GM19468 (cell line): ENCODE data around the gene GRHL1.

ENCODE experiments used
- ATAC-seq: cut with Tn5 transposase; IDR thresholded peaks from one replicate; pipeline ENCODE4 v1.9.1; 2021; ENCODE audit warnings: mild to moderate bottlenecking, moderate library complexity, moderate number of reproducible peaks; ENCODE audit not compliant: unreplicated experiment; ENCODE audit errors: extremely low read depth

GRHL1 gene

DNA sequence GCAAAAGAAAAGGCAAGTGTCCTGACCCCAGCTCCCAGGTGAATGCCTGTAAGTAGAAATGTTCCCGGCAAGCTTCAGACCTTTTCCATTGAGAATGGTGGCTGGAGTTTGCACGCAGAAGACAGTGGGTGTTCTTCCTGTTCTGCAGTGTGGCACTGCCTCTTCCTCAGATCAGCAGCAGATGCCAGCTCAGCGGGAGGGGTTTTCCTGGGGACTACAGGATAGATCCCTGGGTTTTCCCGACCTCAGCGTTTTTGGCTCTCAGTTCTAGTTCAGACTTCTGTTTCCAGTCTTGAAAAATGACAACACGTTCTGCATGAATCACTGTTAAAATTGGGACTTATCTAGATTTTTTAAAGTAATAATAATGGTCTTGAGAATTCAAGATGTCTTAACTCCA lies 39.2 kb downstream of the GRHL1 start:
- ATAC-seq: no peak

DNA sequence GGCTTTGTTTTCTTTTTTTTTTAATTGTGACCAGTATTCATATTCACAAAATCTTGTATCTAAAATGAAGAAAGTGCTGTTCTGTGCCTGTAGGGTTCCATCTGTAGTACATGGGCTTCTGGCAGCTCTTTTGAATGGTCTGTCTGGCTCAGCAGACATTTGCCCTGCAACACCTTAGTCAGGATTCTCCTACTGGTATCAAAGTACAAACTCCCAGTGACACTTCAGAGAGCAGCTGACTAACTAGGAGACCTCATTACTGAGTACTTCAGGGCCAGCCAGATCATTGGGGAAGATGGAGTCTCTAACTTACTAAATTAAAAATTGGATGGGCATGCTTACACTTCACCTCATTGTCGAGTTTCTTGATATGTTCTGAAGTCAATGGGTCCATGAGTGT lies 39.7 kb downstream of the GRHL1 start:
- no peak for ATAC-seq

DNA sequence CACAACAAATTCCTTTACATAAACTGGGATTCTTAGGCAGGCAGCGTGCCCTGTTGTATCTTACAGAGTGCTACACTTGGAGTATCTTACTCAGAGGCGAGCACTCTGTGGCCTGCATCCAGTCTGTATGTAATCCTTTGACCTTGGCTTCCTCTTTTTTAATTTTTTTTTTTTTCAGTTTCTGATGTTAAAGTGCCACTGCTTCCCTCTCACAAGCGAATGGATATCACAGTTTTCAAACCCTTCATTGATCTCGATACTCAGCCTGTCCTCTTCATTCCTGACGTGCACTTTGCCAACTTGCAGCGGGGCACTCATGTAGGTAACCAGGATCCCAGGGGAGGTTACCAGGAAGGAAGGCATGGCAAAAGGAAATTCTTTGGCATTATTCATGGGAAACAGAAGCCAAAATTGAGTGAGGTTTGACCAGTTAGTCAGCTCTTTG lies 40.4 kb downstream of the GRHL1 start:
- ATAC-seq: no peak

DNA sequence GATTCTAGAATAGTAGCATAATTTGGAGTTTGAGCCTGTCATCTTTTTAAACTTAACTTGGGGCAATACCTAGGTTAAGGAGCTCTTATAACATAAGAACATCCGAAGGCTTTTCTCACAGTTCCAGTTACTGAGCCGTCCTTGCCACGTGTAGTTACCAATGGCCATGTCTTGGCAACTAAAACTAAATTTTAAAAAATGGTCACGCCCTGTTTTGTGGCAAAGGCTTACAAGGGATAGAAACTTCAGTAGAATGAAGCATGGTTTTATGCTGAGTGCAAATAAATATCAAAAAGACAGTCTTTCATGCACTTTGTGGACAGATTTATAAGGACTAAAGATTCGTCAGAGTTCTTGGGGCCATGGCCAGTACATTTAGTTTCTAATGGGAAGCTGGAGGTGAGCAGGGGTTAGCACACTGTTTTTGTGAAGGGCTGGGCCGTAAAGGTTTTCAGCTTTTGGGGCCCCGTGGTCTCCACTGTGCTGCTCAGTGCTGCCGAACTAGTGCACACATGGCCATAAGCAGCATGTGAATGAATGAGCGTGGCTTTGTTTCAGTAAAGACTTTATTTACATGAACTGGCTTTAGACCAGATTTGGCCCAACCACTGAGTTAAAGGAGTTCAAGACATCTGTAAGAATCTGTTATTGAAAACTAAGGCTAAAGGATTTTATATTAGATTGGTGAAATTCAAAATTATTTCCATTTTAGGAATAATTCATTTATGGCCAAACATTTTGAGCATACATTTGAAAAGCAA lies 41.1 kb downstream of the GRHL1 start:
- no peak for ATAC-seq

DNA sequence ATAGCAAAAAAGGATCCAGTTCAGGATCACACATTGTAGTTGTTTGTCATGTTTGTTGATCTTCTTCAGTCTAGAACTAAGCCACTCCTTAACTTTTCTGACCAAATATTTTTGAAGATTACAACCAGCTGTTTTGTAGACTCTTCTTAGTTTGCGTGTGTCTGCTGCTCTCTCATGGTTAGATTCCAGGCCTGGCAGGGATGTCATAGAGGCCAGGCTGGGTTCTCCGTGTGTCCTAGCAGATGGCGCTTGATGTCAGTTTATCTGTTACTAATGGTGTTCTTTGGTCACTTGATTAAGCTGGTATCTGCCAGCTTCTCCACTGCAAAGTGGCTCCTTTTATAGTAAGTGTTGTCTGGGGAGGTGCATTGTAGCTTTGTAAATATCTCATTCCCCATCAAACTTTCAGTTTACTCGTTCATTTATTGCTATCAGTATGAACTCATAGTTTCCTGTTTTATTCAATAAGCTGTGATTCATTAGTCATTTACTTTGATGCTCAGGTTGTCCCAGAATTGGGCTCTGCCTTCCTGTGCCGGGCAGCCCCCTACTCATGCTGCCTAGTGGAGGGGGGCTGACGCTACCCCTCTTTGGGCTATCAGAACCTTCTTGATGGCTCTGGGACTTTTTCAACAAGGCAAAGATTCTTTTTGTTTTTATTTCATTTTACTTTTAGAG lies 42.1 kb downstream of the GRHL1 start:
- ATAC-seq: no peak

DNA sequence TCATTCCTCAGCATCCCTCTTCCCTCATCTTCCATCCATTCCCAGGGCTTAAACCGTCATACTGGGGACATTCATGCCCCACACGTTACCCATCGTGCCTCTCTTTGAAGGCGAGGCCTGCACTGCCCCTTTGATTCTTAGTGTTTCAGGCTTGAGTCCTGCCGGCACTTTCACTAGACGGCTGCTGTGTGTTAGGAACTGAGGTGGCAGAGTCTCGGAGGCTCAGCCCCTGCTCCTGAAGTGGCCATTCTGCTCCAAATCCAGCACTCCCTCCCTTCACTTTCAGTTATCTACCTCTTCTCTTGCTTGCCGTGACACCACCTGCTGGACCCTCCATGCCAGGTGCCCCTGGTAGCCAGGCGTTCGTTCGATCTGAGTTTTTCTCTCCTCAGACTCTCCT lies 43.0 kb downstream of the GRHL1 start:
- no peak for ATAC-seq

DNA sequence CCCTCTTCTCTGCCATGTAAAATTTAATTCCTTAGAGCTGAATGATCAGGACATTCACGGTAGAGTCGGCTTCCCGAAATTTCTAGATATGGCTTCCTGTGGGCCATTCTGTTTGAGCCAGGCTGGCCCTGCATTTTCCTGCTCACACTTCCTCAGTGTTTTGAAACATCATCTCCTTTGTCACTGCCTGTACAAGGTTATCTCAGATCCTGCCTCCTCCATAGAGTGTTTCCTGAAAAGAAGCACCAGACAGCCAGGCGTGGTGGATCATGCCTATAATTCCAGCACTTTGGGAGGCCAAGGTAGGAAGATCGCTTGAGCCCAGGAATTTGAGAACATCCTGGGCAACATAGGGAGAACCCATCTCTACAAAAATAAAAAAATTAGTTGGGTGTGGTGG lies 43.6 kb downstream of the GRHL1 start:
- no peak for ATAC-seq

DNA sequence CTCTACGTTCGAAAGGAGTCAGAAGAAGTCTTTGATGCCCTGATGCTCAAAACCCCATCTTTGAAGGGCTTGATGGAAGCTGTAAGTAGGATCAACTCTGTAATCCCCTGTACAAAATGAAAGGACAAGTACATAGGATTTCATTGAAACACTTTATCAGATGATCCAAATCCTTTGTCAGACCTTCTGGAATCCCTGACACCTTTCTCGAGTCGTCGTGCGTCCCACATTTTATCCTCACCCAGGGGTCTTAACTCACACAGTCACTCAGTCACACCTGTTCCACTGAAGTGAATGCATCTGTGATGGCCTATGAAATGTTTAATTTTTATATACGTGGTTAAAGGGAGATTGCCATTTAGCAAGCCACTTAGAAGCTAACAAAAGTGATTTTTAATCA lies 44.8 kb downstream of the GRHL1 start:
- ATAC-seq: no peak

DNA sequence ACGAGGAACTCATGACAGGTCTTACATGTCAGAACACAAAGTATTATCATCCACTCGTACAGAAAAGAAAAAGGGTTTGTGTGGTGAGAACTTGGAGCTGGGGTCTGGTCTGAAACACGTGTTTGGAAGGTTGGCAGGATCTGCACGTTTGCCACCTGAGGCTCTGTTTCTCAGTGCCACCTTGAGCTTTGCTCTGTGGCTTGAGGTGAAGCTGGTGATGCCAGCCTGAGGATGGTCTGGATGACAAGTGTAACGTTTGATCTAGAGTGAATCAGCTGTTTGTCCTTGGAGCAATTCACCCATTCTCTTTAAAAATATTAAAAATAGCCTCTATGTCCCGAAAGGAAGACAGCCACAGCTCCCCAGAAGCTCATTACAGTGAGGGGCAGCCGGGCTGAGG lies 46.4 kb downstream of the GRHL1 start:
- no peak for ATAC-seq

DNA sequence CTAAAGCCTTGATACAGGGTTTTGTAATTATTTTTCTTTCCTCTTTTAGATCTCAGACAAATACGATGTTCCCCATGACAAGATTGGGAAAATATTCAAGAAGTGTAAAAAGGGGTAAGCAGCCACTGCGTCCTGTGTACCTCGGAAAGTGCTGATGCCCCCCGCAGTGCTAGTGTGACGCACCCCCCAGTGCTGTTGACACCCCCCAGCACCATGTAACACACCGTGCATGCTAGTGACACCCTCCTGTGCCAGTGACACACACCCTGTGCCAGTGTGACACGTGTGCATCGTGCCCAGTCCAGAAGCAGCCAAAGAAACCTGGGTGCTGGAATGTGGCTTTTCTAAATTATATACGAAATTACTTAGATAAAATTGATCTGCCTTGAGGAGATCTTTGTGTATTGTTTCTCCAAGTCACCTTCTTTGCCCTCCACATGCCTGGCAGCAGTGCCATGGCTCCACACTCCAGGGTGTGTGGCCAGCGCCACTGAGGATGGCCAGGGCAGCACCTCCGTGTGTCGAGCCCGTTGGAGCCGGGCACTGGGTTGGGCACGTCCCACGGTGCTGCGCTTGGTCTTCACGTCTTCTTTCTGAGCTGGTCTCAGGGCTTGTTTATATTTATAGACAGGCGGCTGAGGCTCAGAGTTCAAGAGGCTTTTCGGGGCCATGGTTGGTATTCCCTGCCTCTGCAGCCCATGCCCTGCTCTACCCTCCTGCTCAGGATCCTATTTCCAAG lies 47.6 kb downstream of the GRHL1 start:
- no peak for ATAC-seq

DNA sequence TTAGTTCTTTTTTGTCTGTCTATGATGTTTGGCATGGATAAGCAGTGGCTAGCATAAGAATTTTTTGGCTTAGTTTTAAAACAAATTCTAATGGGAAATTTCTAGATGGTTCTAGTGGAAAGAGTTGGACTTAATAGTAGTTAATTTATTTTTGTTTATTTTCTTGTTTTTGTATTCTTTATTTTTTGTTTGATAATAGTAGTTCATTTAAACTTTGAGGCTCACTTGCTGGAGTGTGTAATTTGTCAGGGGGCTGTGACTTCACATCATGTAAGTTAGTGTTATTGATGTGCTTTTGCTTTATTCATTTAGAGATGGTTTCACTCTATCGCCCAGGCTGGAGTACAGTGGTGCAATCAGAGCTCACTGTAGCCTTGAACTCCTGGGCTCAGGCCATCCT lies 48.2 kb downstream of the GRHL1 start:
- ATAC-seq: no peak

DNA sequence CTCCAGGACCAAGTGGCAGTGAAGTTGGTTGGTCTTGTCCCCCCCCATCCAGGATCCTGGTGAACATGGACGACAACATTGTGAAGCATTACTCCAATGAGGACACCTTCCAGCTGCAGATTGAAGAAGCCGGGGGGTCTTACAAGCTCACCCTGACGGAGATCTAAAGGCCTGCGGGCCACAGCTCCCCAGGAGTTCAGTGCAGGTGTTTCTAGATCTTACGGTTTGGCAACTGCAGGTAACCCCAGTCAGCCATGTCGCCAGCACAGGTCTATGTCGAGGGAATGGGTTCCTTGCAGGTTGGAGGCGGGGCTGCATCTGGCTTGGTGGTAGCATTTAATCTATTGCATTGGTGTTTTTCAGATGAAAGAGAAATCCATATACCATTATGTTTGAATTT lies 49.0 kb downstream of the GRHL1 start:
- no peak for ATAC-seq

DNA sequence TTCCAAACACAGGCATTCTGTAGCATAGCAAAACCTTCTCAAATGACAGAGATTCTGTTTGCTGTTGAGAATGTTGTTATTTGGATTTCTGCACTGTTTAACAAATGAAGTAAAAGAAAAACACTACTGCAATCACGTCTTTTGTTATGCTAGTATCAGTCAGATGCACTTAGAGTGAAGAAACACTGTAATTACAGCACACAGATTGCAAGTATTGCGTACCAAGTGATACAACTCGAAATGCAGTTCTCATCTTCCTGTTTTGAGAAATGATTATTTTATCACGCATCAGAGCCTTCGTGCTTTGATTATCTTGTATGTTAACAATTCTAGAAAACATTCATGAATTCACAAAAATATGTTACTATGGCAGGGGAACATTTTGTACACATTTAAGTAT lies 50.1 kb downstream of the GRHL1 start:
- ATAC-seq: no peak

DNA sequence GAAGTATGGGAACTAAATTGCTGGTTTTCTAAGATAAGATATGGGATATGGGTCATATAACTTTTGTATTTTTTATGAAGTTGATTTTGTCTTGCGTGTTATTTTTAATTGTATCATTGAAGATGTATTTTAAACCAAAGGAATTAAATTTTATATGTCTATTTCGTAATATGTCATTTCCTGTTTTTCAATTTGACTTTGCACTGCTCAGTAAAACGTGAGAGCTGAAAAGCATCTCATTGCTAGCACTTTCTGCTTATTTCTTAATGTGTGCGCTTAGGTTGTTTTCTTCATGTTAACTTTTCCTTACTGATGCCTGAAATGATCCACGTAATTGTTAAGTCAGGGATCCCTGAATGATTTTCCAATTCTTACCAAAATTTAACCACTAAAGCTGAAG lies 50.6 kb downstream of the GRHL1 start:
- ATAC-seq: no peak

DNA sequence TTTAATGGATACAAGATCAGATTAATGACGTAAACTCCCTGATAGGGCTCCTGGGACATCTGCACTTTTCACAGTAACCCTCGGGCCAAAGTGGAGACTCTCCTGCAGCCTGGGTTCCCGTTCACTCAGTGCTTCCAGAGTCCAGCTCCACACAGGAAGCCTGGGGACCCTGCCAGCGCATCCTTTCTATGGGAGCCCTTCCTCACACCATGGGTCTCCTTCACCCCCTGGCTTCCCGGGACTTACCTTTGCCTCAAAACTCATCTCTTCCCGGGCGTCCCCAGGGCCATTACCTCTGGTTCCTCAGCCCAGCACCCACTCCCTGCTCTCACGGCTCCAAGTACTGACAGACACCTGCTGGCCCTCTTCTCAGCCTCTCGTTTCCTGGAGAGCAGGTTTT lies 51.2 kb downstream of the GRHL1 start:
- ATAC-seq: no peak

DNA sequence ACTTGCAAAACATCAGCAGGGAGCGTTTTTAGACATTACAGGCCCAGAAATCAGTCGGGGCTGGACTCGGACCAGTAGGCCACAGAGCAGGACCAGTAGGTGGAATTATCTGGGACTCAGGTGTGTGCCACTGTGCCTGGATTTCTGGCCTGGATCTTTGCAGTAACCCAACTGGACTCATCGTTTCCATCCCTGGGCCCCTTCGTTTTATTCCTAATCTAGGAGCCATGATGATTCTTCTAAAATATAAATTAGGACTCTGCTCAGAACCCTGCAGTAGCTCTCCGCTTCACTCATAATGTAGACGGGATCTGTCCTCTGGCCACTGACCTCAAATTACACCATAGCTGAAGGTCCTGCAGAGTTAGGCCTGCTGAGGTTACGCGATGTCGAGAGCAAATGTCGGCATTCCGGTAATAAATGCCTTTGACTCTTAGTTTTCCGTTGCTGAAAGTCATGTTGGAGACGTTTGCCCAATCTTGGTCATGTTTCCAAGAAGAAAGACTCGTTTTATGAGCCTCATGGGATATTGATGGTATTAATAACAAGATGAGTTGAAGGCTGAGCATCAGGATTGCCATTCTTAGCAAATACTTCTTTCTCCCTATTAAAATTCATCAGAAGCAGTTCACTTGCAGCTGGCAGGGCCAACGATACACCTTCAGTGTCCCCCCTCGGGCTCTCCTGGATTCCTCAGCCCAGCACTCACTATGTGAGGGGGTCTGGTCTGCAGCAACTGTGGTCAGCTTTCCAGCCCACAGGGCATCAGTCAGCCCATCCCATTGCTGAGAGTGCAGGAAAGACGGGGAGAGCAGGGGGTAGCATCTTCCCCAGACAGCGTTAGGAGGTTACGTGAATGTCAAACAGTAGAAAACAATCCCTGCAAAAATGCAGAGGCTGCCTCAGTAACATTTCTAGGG lies 52.0 kb downstream of the GRHL1 start:
- ATAC-seq: no peak

DNA sequence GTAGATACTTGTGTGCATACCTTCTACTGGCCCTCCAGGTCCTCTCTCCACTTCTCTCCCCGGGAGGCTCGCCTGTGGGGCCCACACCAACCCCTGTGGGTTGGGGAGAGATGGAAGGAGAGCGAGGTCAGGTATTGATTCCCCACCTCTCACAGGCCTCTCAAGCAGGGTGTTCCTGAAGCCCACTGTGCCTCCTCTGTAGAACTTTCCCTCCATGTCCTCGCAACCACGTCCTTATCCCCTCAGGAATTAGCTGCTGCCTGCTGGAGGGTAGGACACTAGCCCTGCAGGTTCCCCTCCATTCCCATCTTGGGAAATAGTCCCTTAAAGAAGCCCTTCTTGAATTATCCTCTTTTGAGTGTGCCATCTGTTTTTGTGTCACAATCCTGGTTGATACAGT lies 52.9 kb downstream of the GRHL1 start:
- ATAC-seq: no peak

DNA sequence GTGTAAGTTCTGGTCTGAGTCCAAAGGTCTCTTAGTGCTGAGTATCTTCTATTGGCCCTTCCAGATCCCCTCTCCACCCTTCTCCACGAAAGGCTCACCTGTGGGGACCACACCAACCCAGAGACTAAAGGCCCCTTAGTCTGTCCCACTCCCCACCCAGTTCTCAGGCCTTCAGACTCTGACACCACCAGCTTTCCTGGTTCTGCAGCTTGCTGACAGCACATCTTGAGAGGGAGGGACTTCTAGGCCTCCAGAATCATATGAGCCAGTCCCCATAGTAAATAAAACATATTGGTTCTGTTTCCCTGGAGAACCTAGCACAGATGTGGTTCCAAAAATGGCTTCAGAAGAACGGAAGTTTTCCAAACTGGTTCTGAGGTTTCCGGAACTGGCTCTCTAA lies 53.3 kb downstream of the GRHL1 start:
- ATAC-seq: no peak

DNA sequence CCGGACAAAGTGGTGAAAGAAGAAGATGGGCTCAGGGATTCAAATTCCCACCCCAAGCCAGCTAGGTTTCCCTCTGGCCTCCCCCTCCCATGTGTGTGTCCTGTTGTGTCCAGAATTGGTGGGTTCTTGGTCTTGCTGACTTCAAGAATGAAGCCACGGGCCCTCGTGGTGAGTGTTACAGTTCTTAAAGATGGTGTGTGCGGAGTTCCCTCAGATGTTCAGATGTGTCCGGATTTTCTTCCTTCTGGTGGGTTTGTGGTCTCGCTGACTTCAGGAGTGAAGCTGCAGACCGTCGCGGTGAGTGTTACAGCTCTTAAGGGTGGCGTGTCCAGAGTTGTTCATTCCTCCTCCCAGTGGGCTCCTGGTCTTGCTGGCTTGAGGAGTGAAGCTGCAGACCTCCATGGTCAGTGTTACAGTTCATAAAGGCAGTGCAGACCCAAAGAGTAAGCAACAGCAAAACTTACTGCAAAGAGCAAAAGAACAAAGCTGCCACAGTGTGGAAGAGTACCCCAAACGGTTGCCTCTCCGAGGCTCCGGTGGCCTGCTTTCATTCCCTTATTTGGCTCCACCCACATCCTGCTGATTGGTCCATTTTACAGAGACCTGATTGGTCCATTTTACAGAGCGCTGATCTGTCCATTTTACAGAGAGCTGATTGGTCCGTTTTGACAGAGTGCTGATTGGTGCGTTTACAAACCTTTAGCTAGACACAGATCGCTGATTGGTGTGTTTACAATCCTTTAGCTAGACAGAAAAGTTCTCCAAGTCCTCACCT lies 54.2 kb downstream of the GRHL1 start:
- no peak for ATAC-seq
